Fibroblast of lung (primary cell): ENCODE results near the gene NTNG1. TPM values are rescaled to one million over a fixed set of nuclear protein-coding genes. Genes with fewer than 3 reads are reported as not detected.
A peak's percentile ranks its signal among the peaks of the same experiment; 100 is the strongest.

ENCODE experiments used
- DNase-seq, 2 donors: peaks; one replicate each; pipeline versions ENCODE4 v3.0.0 to v3.0.0-alpha.2; 2010; ENCODE audit warnings: low read depth in 2 of 2
- H2AFZ ChIP-seq: 2 replicates; pipeline ENCODE4 v1.5.1; 2012; ENCODE audit warnings: low read length, control low read depth, inconsistent platforms
- H3K27ac ChIP-seq: 2 replicates; pipeline ENCODE4 v1.5.1; 2011; ENCODE audit warnings: low read length, control low read depth; ENCODE audit not compliant: insufficient read depth
- H3K27me3 ChIP-seq: 2 replicates; pipeline ENCODE4 v1.5.1; 2011; ENCODE audit warnings: mild to moderate bottlenecking, low read length; ENCODE audit not compliant: control insufficient read depth, insufficient read depth
- H3K36me3 ChIP-seq: 2 replicates; pipeline ENCODE4 v1.5.1; 2011; ENCODE audit warnings: low read length; ENCODE audit not compliant: control insufficient read depth, insufficient read depth
- H3K4me1 ChIP-seq: 2 replicates; pipeline ENCODE4 v1.5.1; 2011; ENCODE audit warnings: low read length; ENCODE audit not compliant: control insufficient read depth, insufficient read depth; ENCODE audit errors: extremely low read depth
- H3K4me2 ChIP-seq: 2 replicates; pipeline ENCODE4 v1.5.1; 2011; ENCODE audit warnings: low read length, control low read depth; ENCODE audit not compliant: insufficient read depth; ENCODE audit errors: extremely low read depth
- H3K4me3 ChIP-seq, 4 experiments: fragments of 200-600 bp in 1 of 4; sonication (generic) in 1 of 4; replicated peaks in 1 of 4; 2 replicates each; pipeline ENCODE4 v1.5.1; 2011 to 2016; ENCODE audit warnings: low read length in 4 of 4, low read depth in 3 of 4, mild to moderate bottlenecking in 3 of 4, control low read depth in 2 of 4, inconsistent platforms in 1 of 4, mixed read lengths in 1 of 4; ENCODE audit not compliant: insufficient read depth in 1 of 4; ENCODE audit errors: control extremely low read depth in 1 of 4
- H3K79me2 ChIP-seq: 2 replicates; pipeline ENCODE4 v1.5.1; 2012; ENCODE audit warnings: mild to moderate bottlenecking, low read length, inconsistent platforms; ENCODE audit not compliant: control insufficient read depth, insufficient read depth
- H3K9ac ChIP-seq: 2 replicates; pipeline ENCODE4 v1.5.1; 2011; ENCODE audit warnings: mild to moderate bottlenecking, low read length, control low read depth; ENCODE audit not compliant: insufficient read depth
- H3K9me3 ChIP-seq: 2 replicates; pipeline ENCODE4 v1.5.1; 2012; ENCODE audit warnings: low read depth, low read length; ENCODE audit not compliant: control insufficient read depth, insufficient read depth
- H4K20me1 ChIP-seq: 2 replicates; pipeline ENCODE4 v1.5.1; 2011; ENCODE audit warnings: low read length; ENCODE audit not compliant: control insufficient read depth, insufficient read depth; ENCODE audit errors: extremely low read depth
- EZH2 ChIP-seq: IDR thresholded peaks from 2 replicates; pipeline ENCODE4 v1.5.1; 2012; ENCODE audit warnings: low read length, control low read depth, mild to moderate bottlenecking; ENCODE audit errors: missing control alignments
- polyA plus RNA-seq, 2 donors: library from polyadenylated mRNA; depleted of rRNA in 1 of 2; stranded (reverse) in 1 of 2; unstranded in 1 of 2; fragments of >200 nt; gene quantifications; 2 replicates each; pipeline ENCODE4 v1.2.1, GENCODE V29; 2011 to 2012; ENCODE audit warnings: missing spikeins in 1 of 2
- total RNA-seq: library from RNA; depleted of rRNA; stranded (reverse); fragments of >200 nt; gene quantifications from 2 replicates; pipeline ENCODE4 v1.2.1, GENCODE V29; 2014
- TF ChIP-seq, protein P1 (sequence below), 2 donors: IDR thresholded peaks in 1 of 2; conservative IDR thresholded peaks in 1 of 2; 1 replicate in 1 of 2; 2 replicates in 1 of 2; pipeline ENCODE4 v1.5.1; 2011 to 2012; ENCODE audit warnings: low read length in 2 of 2, control low read depth in 1 of 2, inconsistent platforms in 1 of 2, low read depth in 1 of 2, mild to moderate bottlenecking in 1 of 2

Gene NTNG1
- total and polyA plus RNA-seq, 2 donors (not counting 1 experiment from before 2014, with no cell fraction given): 0.82 to 8.6 TPM

DNA sequence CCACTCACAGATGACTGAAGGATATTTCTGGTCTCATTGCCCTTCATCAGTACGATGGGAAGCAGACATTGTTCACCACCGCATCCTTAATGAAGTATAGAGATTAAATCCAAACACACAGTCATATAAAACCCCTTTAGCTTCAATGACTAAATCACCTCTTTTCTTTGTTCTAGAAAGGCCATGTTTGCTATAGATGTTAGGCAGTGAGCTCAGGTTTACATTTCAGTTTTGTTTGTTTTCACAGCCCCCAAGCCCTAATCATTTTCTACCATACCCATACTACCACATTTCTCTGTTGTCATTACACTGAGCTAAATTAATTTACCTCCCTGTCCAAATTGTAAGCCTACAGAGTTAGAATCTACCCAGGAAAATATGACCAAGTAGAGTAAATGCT lies 385.1 kb downstream of the NTNG1 start:
- Histone ChIP-seq H4K20me1 (no peaks in the 10 kb centered on the region), H3K4me2 (no peak overlapping the region), H3K9ac (no peak overlapping the region), H3K27ac (no peak overlapping the region), H3K4me3 (no peak overlapping the region), H3K36me3 (no peaks in the 10 kb centered on the region), H3K4me1 (no peaks in the 10 kb centered on the region), H3K79me2 (no peaks in the 10 kb centered on the region), H2AFZ (no peak overlapping the region), H3K27me3 (no peaks in the 10 kb centered on the region), H3K9me3 (no peaks in the 10 kb centered on the region)
- DNase-seq: no peak
- no peak for TF ChIP-seq EZH2
- TF ChIP-seq, protein P1, sequence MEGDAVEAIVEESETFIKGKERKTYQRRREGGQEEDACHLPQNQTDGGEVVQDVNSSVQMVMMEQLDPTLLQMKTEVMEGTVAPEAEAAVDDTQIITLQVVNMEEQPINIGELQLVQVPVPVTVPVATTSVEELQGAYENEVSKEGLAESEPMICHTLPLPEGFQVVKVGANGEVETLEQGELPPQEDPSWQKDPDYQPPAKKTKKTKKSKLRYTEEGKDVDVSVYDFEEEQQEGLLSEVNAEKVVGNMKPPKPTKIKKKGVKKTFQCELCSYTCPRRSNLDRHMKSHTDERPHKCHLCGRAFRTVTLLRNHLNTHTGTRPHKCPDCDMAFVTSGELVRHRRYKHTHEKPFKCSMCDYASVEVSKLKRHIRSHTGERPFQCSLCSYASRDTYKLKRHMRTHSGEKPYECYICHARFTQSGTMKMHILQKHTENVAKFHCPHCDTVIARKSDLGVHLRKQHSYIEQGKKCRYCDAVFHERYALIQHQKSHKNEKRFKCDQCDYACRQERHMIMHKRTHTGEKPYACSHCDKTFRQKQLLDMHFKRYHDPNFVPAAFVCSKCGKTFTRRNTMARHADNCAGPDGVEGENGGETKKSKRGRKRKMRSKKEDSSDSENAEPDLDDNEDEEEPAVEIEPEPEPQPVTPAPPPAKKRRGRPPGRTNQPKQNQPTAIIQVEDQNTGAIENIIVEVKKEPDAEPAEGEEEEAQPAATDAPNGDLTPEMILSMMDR (conservative IDR thresholded peaks at IDR 0.05 in 1 of 2, IDR thresholded peaks at IDR 0.05 in 1 of 2; ENCODE audit: low read depth in 1 of 2, low read length in 2 of 2): no peak

DNA sequence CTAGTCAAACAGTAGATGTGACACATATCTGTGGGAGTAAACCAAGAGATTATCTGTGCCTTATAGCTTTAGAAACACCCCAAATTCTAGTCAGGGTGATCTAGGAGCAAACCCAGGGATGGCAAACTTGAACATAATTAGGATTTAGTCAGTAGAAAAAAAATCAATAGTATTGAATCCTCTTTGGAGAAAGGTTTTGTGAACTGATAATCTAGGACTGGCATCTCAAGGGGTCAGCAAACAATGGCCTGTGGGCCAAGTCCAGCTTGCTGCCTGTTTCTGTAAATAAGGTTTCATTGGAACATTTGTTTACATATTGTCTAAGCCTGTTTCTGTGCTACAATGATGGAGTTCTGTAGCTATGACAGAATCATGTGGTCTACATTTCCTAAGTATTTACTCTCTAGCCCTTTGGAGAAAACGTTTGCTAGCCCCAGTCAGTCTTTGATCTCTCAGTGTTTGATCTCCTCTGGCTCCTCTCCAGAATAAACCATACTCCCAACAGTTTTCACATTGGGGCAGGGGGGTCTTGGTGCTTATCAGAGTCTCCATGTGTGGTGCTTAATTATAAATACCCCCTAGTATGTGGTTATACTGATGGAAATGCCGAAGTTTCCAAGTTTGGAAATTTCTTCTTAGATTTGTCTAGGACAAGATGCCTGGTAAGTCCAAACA lies 385.8 kb downstream of the NTNG1 start:
- no peaks in the 10 kb centered on the region for H3K4me1 ChIP-seq
- no peak for TF ChIP-seq EZH2
- TF ChIP-seq, protein P1 (conservative IDR thresholded peaks at IDR 0.05 in 1 of 2, IDR thresholded peaks at IDR 0.05 in 1 of 2; ENCODE audit: low read depth in 1 of 2, low read length in 2 of 2): no peak
- no peak overlapping the region for H2AFZ ChIP-seq
- no peaks in the 10 kb centered on the region for H4K20me1 ChIP-seq
- H3K4me3 ChIP-seq: no peak overlapping the region
- H3K27ac ChIP-seq: no peak overlapping the region
- no peak for DNase-seq
- H3K79me2 ChIP-seq: no peaks in the 10 kb centered on the region
- H3K9ac ChIP-seq: no peak overlapping the region
- H3K4me2 ChIP-seq: no peak overlapping the region
- H3K36me3 ChIP-seq: no peaks in the 10 kb centered on the region
- H3K27me3 ChIP-seq: no peaks in the 10 kb centered on the region
- H3K9me3 ChIP-seq: no peaks in the 10 kb centered on the region

DNA sequence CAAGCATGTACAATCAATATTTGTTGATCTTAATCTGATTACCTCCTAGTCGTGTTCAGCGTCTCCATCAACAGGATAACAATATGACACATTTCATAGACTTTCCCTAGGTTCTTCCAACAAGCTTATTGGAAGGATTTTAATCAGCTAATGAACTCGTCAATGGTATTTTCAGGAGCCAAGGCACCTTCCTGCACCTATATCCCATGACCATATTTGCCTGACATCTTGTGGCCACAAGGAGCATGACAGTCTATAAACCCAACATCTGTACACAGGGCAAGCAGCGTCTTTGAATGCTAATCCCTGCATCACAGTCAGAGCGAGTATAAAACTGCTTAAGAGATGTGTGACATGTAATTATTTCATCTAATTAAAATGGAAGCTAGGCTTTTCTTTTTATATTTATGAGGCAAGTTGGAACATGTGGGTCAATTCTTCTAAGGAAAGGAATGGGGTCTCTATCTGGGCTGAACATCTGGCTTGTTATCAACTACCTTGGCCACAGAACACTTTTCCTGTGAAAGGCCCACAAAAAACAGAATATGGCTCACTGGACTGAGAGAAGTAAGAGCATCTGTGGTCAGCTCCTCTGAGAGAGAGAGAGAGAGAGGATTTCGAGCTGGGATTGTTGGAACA lies 388.8 kb downstream of the NTNG1 start:
- Histone ChIP-seq H3K4me2 (no peak overlapping the region), H2AFZ (no peak overlapping the region), H4K20me1 (no peaks in the 10 kb centered on the region), H3K27ac (no peak overlapping the region), H3K79me2 (no peaks in the 10 kb centered on the region), H3K9ac (no peak overlapping the region), H3K36me3 (no peaks in the 10 kb centered on the region), H3K4me1 (no peaks in the 10 kb centered on the region), H3K4me3 (no peak overlapping the region), H3K9me3 (no peaks in the 10 kb centered on the region), H3K27me3 (no peaks in the 10 kb centered on the region)
- TF ChIP-seq EZH2: no peak
- TF ChIP-seq, protein P1 (conservative IDR thresholded peaks at IDR 0.05 in 1 of 2, IDR thresholded peaks at IDR 0.05 in 1 of 2; ENCODE audit: low read depth in 1 of 2, low read length in 2 of 2): peak; percentile 76 to 86
- DNase-seq: peak; percentile 56 to 70
